GOT3 (cell line): Measurements from ENCODE around the gene NUS1.
"Not testable (repeated sequence)": the region's sequence is repeated elsewhere in the genome, so short reads cannot be mapped to it uniquely, and the experiment has no call there.

Experiments used
- DNase-seq: peaks from one replicate; lab custom pipeline; 2025; ENCODE audit warnings: mixed read lengths; lab: John Stamatoyannopoulos, UW

The NUS1 gene

GRCh38 chr6:117711369-117711768, 36.1 kb downstream of the NUS1 start:
- no peak for DNase-seq

GRCh38 chr6:117718895-117719294, 43.6 kb downstream of the NUS1 start:
- DNase-seq: no peak

GRCh38 chr6:117721520-117721919, 46.3 kb downstream of the NUS1 start:
- DNase-seq: not testable (repeated sequence)

GRCh38 chr6:117728626-117729025, 53.4 kb downstream of the NUS1 start:
- no peak for DNase-seq

- no peak for DNase-seq
These were observed 54.3 kb downstream of the NUS1 start for GRCh38 chr6:117729613-117730012.

GRCh38 chr6:117733341-117733740, 58.1 kb downstream of the NUS1 start:
- no peak for DNase-seq

- DNase-seq: no peak
These were observed 64.6 kb downstream of the NUS1 start for GRCh38 chr6:117739869-117740268.

GRCh38 chr6:117740605-117741004, 65.3 kb downstream of the NUS1 start:
- no peak for DNase-seq

- DNase-seq: not testable (repeated sequence)
These were observed 75.4 kb downstream of the NUS1 start for GRCh38 chr6:117750675-117751074.
